Stomach (tissue), 9 donors: ENCODE results near the gene CBFB. TPM values are rescaled to one million over a fixed set of nuclear protein-coding genes. Genes with fewer than 3 reads are reported as not detected.

ENCODE experiments used
- DNase-seq, 2 donors: peaks; one replicate each; pipeline versions ENCODE4 v3.0.0 to v3.0.0-alpha.2; 2013 to 2019
- H3K27ac ChIP-seq, 5 donors: fragments of 200-600 bp in 4 of 5; sonication (generic) in 4 of 5; one replicate each; pipeline ENCODE4 v1.5.1; 2013 to 2019; ENCODE audit warnings: mild to moderate bottlenecking in 1 of 5, moderate library complexity in 1 of 5
- H3K27me3 ChIP-seq, 3 donors: fragments of 200-600 bp; sonication (generic); one replicate each; pipeline ENCODE4 v1.5.1; 2017 to 2019; ENCODE audit warnings: mixed run types in 1 of 3
- H3K36me3 ChIP-seq, 4 donors: fragments of 200-600 bp; sonication (generic); 1 replicate in 3 of 4; 2 replicates in 1 of 4; pipeline ENCODE4 v1.5.1; 2016 to 2019
- H3K4me1 ChIP-seq, 4 donors: fragments of 200-600 bp; sonication (generic); one replicate each; pipeline ENCODE4 v1.5.1; 2016 to 2019
- H3K4me3 ChIP-seq, 4 donors: fragments of 200-600 bp; sonication (generic) in 3 of 4; one replicate each; pipeline ENCODE4 v1.5.1; 2016 to 2019; ENCODE audit warnings: mild to moderate bottlenecking in 1 of 4
- H3K9me3 ChIP-seq, 4 donors: fragments of 200-600 bp; sonication (generic); one replicate each; pipeline ENCODE4 v1.5.1; 2016 to 2019
- EP300 ChIP-seq: sonication (generic); formaldehyde crosslinking; IDR thresholded peaks from one replicate; pipeline ENCODE4 v1.6.1; 2017; ENCODE audit warnings: antibody characterized with exemption
- POLR2A ChIP-seq, 4 donors: fragments of 450-650 bp; IDR thresholded peaks; one replicate each; pipeline ENCODE4 v1.6.1; 2016; ENCODE audit warnings: antibody characterized with exemption in 4 of 4, control low read depth in 2 of 4, mild to moderate bottlenecking in 1 of 4, moderate library complexity in 1 of 4
- POLR2AphosphoS5 ChIP-seq, 3 donors: sonication (generic); formaldehyde crosslinking; IDR thresholded peaks; one replicate each; pipeline ENCODE4 v1.6.1; 2016; ENCODE audit warnings: antibody characterized with exemption in 3 of 3
- WGBS, 5 donors: extraction: QIAGEN DNeasy Blood & Tissue Kit in 3 of 5; methylation state at CpG; one replicate each; pipeline versions ENCODE4 v1.1.5 to v1.1.7; 2013 to 2018; 5-methylcytosine and 5-hydroxymethylcytosine counted together
- intact Hi-C: fragments of 100-400 bp; cut with DNase I; formaldehyde crosslinking; loops from one replicate; pipeline ENCODE4 v1.15.1; 2023; ENCODE audit warnings: low total_unique reads
- polyA plus RNA-seq, 3 donors: library from polyadenylated mRNA; stranded (reverse); fragments of 200-250 nt; gene quantifications; one replicate each; pipeline ENCODE4 v1.2.3, GENCODE V29; 2013
- total RNA-seq, 5 donors: library from RNA; depleted of rRNA; stranded (reverse); fragments of >200 nt; gene quantifications; one replicate each; pipeline versions ENCODE4 v1.1.0 to v1.2.3, GENCODE V29; 2014 to 2016
- TF ChIP-seq, protein P1 (sequence below), 7 experiments: fragments of 450-650 bp in 4 of 7; fragments of 200-600 bp in 3 of 7; sonication (generic) in 3 of 7; IDR thresholded peaks; one replicate each; pipeline ENCODE4 v1.5.1; 2016 to 2019; ENCODE audit warnings: antibody characterized with exemption in 7 of 7, control low read depth in 2 of 7, mild to moderate bottlenecking in 1 of 7
- donor health status: healthy with polysubstance abuse.
- donor health status: Bipolar disorder and iron deficiency.
- donor health status: healthy.

The CBFB gene
- total and polyA plus RNA-seq, 8 donors = 4.1 to 68.1 (median 17.6) TPM

DNA sequence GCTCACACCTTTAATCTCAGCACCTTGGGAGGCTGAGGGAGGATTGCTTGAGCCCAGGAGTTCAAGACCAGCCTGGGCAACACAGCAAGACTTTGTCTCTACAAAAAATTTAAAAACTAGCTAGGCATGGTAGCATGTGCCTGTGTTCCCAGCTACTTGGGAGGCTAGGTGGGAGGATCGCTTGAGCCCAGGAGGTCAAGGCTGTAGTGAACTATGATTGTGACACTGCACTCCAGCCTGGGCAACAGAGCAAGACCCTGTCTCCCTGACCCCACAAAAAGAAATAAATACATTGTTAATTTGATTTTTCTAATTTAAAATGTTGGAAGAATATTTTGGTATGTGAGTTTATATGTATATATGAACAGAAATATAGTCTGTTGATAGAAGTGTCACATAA, 58.3 kb downstream of the CBFB start:
- intact Hi-C loops = no loop called here
- TF ChIP-seq POLR2A (IDR thresholded peaks at IDR 0.05) = no peak
- TF ChIP-seq, protein P1, sequence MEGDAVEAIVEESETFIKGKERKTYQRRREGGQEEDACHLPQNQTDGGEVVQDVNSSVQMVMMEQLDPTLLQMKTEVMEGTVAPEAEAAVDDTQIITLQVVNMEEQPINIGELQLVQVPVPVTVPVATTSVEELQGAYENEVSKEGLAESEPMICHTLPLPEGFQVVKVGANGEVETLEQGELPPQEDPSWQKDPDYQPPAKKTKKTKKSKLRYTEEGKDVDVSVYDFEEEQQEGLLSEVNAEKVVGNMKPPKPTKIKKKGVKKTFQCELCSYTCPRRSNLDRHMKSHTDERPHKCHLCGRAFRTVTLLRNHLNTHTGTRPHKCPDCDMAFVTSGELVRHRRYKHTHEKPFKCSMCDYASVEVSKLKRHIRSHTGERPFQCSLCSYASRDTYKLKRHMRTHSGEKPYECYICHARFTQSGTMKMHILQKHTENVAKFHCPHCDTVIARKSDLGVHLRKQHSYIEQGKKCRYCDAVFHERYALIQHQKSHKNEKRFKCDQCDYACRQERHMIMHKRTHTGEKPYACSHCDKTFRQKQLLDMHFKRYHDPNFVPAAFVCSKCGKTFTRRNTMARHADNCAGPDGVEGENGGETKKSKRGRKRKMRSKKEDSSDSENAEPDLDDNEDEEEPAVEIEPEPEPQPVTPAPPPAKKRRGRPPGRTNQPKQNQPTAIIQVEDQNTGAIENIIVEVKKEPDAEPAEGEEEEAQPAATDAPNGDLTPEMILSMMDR (IDR thresholded peaks at IDR 0.05) = no peak
- WGBS, 5 donors = 95 to 100% (median 100%) methylated on average over 1 of the region's 1 CpG
- Histone ChIP-seq H3K4me3 (no peak overlapping the region), H3K4me1 (no peaks in the 10 kb centered on the region), H3K36me3 (peaks cover 11 to 33% (median 24%) of the 10 kb centered on the region in 4 donors), H3K27me3 (no peaks in the 10 kb centered on the region), H3K9me3 (no peaks in the 10 kb centered on the region), H3K27ac (no peak overlapping the region)
- no peak for DNase-seq

DNA sequence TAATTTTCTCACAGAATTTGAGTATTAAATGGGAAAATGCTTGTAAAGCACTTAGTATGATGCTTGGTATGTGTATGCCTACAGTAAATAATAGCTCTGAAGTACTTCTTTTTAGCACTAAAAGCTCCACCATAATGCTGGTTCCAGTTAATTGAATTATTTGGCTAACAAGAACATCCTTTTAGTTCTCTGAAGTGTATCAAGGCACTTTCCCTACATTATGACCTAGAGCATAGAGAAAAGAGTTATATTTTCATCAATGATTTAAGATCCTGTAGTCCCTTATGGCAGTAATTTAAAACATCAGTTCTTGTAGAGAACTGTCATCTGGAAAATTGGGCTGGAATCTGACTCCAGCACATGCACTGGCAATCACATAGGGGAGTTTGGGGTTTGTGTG, 58.9 kb downstream of the CBFB start:
- H3K27me3 ChIP-seq = no peaks in the 10 kb centered on the region
- DNase-seq = no peak
- no peak overlapping the region for H3K27ac ChIP-seq
- H3K4me1 ChIP-seq = no peaks in the 10 kb centered on the region
- no peak overlapping the region for H3K4me3 ChIP-seq
- intact Hi-C loops = no loop called here
- TF ChIP-seq POLR2AphosphoS5 (IDR thresholded peaks at IDR 0.05) (no peak), POLR2A (IDR thresholded peaks at IDR 0.05) (no peak), EP300 (no peak)
- TF ChIP-seq, protein P1 (IDR thresholded peaks at IDR 0.05) = no peak
- H3K36me3 ChIP-seq = peaks cover 7 to 35% (median 24%) of the 10 kb centered on the region in 4 donors
- H3K9me3 ChIP-seq = no peaks in the 10 kb centered on the region

DNA sequence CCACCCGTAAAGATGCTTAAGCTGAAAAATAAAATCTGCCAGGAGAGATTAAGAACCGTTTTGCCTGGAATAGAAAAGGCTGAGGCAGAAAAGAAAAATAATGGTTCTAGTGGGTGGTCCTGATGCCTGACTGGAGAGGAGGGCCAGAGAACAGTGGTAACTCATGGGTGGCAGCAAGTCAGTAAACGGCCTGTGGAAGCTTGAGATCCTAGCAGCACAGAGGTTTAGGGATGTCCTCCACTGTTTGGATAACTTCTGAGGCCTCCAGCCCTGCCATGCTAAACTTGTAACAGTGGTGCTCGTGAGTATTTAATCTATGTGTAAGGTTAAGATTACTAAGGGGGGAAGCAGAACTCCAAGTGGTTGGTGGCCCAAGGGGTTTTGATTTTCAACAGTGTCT, 59.6 kb downstream of the CBFB start:
- Histone ChIP-seq H3K27me3 (no peaks in the 10 kb centered on the region), H3K27ac (no peak overlapping the region), H3K36me3 (peaks cover 7 to 30% (median 19%) of the 10 kb centered on the region in 4 donors), H3K4me3 (no peak overlapping the region), H3K9me3 (no peaks in the 10 kb centered on the region), H3K4me1 (no peaks in the 10 kb centered on the region)
- intact Hi-C loops = no loop called here
- TF ChIP-seq, protein P1 (IDR thresholded peaks at IDR 0.05) = no peak
- TF ChIP-seq POLR2A (IDR thresholded peaks at IDR 0.05) (no peak), EP300 (no peak), POLR2AphosphoS5 (IDR thresholded peaks at IDR 0.05) (no peak)
- 65 to 76% (median 66%) methylated on average over 4 of the region's 4 CpGs for WGBS, 5 donors
- DNase-seq = no peak

DNA sequence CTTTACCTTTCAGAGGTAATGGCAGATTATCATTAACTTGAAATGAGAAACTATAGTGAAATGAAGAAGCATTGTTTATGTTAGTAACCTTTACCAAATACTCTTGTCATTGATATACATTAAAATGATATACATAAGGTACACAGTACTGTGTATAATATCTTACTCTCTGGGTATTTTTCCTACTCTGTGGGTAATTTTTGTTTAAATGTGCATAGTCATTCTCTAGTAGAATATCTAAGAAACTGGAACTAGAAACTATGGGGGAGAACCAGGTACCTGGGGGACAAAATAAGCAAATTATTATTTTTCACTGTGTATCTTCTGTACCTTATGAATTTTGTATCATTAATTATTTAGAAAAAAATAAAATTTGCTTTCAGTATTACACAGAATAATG, 60.2 kb downstream of the CBFB start:
- intact Hi-C loops = no loop called here
- Histone ChIP-seq H3K4me3 (no peak overlapping the region), H3K4me1 (no peaks in the 10 kb centered on the region), H3K27ac (no peak overlapping the region), H3K9me3 (no peaks in the 10 kb centered on the region), H3K36me3 (peaks cover 7 to 30% (median 18%) of the 10 kb centered on the region in 4 donors), H3K27me3 (no peaks in the 10 kb centered on the region)
- DNase-seq = no peak
- TF ChIP-seq, protein P1 (IDR thresholded peaks at IDR 0.05) = no peak
- TF ChIP-seq POLR2AphosphoS5 (IDR thresholded peaks at IDR 0.05) = no peak
- TF ChIP-seq EP300 = no peak
- no peak for TF ChIP-seq POLR2A (IDR thresholded peaks at IDR 0.05)
